Ectodermal cell (in vitro differentiated cells): ENCODE measurements around the gene SCN3A.
A peak's percentile ranks its signal among the peaks of the same experiment; 100 is the strongest.

ENCODE experiments used
- H3K27ac ChIP-seq: 2 replicates; pipeline ENCODE4 v1.7.0; 2013; ENCODE audit warnings: mild to moderate bottlenecking, low read depth, low read length; ENCODE audit not compliant: insufficient read depth, poor library complexity, severe bottlenecking
- H3K27me3 ChIP-seq: 2 replicates; pipeline ENCODE4 v1.7.0; 2013; ENCODE audit warnings: mild to moderate bottlenecking, low read length; ENCODE audit not compliant: insufficient read depth, control insufficient read depth, poor library complexity, severe bottlenecking
- H3K36me3 ChIP-seq: one replicate; pipeline ENCODE4 v1.7.0; 2013; ENCODE audit warnings: low read length; ENCODE audit not compliant: control insufficient read depth, insufficient read depth
- H3K4me1 ChIP-seq: one replicate; pipeline ENCODE4 v1.7.0; 2013; ENCODE audit warnings: low read length; ENCODE audit not compliant: control insufficient read depth, insufficient read depth
- H3K4me3 ChIP-seq: 2 replicates; pipeline ENCODE4 v1.7.0; 2013; ENCODE audit warnings: low read depth, low read length, control low read depth; ENCODE audit not compliant: insufficient read depth
- H3K9me3 ChIP-seq: 2 replicates; pipeline ENCODE4 v1.7.0; 2013; ENCODE audit warnings: mild to moderate bottlenecking, low read length, moderate library complexity; ENCODE audit not compliant: control insufficient read depth
- WGBS, 2 experiments: methylation state at CpG; one replicate each; pipeline ENCODE4 v1.1.7; 2013; ENCODE audit warnings: missing lambda C conversion rate in 2 of 2; 5-methylcytosine and 5-hydroxymethylcytosine counted together

The SCN3A gene

DNA sequence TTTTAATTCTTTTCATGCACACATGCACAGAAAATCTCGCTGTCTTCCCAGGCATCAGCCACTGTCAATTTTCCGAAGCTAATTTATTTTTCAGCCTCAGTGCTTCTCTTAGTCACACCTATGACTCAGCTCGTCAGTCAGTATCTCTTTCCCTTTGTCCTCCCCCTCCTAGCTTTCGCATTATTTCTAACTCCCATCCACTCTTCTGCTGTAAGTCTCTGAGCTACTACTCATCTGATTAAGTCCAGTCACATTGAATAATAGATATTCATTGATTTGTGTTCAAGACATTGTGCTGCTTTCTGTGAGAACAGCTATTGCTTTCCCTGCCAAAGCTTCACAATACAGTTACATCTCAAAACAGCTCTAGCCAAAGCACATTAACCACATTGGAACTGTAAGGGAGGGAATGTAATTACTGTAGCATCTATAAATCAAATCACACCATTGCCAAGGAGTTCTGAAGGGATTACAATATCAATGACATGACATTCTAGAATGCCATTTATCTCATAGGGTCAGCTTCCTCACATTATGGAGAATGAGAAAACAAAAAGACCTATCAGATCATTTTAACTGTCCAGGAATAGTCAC, 89.4 kb downstream of the SCN3A start:
- H3K27ac ChIP-seq, result peak overlapping the region; percentile 5
- no peak overlapping the region for H3K4me3 ChIP-seq
- H3K27me3 ChIP-seq, result no peaks in the 10 kb centered on the region
- no peaks in the 10 kb centered on the region for H3K9me3 ChIP-seq
- H3K4me1 ChIP-seq, result peaks cover 4% of the 10 kb centered on the region
- no peaks in the 10 kb centered on the region for H3K36me3 ChIP-seq
- 78 to 84% methylated on average over 3 to 4 of the region's 4 CpGs for whole genome bisulfite sequencing, 2 experiments

DNA sequence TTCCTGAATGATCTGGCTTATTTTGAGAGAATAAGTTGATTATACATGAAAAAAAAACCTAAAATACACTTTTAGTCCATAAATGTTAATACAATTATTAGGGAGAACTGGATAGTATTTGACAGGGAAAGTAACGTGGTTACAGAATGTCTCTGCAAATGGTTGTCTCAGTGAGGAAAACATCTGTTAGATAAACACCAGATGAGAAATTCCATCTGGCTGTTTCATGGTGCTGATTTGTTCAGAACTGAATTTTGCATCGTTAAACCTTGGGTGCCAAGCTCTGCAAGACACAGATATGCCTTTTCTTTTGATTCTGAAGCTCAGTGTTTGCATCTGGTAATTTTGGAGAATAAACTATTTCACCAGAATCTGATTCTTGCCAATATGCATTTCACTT, 90.4 kb downstream of the SCN3A start:
- H3K27me3 ChIP-seq, result no peaks in the 10 kb centered on the region
- H3K4me1 ChIP-seq, result peaks cover 4% of the 10 kb centered on the region
- no peak overlapping the region for H3K4me3 ChIP-seq
- no peak overlapping the region for H3K27ac ChIP-seq
- H3K9me3 ChIP-seq, result no peaks in the 10 kb centered on the region
- WGBS, 2 experiments, result 94 to 95% methylated on average over 2 of the region's 2 CpGs
- no peaks in the 10 kb centered on the region for H3K36me3 ChIP-seq

DNA sequence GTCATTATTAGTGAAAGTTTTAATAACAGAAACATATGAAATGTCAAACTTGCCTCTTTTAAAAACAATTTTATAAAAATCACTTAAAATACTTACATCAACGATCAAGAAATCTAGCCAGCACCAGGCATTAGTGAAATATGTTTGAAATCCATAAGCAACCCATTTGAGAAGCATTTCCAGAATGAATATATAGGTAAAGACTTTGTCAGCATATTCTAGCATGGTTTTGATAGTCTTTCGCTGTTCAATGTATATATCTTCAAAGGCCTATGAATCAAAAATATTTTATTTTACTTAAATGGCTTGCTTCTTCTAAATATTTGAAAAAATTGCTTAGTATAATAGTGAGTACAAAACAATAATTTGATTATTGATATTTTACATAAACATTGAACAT, 91.1 kb downstream of the SCN3A start:
- H3K4me3 ChIP-seq, result no peak overlapping the region
- no peak overlapping the region for H3K27ac ChIP-seq
- H3K36me3 ChIP-seq, result no peaks in the 10 kb centered on the region
- WGBS, 2 experiments, result 83 to 94% methylated on average over 1 to 2 of the region's 2 CpGs
- peaks cover 4% of the 10 kb centered on the region for H3K4me1 ChIP-seq
- no peaks in the 10 kb centered on the region for H3K9me3 ChIP-seq
- H3K27me3 ChIP-seq, result no peaks in the 10 kb centered on the region

DNA sequence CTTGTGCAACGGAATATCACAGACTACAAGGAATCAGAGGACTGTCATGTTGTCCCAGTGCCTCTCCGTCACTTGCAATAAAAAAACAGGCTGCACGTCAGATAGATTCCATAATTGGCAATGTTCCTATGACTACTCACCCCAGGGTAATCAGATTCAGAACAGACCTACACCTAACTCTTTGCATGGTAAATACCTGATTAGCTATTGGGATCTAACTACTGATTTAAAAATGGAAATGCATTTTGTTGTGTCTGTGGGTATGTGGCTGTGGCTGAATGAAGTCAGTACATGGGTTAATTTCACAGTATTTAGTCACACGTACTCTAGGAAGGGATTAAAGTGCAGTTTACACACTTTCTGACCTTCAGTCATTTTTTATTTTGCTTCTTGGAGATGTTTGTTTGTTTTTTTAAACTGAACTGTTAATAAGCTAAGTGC, 91.7 kb downstream of the SCN3A start:
- H3K4me3 ChIP-seq, result no peak overlapping the region
- H3K4me1 ChIP-seq, result peaks cover 4% of the 10 kb centered on the region
- H3K27me3 ChIP-seq, result no peaks in the 10 kb centered on the region
- 66 to 68% methylated on average over 4 of the region's 4 CpGs for WGBS, 2 experiments
- H3K36me3 ChIP-seq, result no peaks in the 10 kb centered on the region
- no peaks in the 10 kb centered on the region for H3K9me3 ChIP-seq
- no peak overlapping the region for H3K27ac ChIP-seq

DNA sequence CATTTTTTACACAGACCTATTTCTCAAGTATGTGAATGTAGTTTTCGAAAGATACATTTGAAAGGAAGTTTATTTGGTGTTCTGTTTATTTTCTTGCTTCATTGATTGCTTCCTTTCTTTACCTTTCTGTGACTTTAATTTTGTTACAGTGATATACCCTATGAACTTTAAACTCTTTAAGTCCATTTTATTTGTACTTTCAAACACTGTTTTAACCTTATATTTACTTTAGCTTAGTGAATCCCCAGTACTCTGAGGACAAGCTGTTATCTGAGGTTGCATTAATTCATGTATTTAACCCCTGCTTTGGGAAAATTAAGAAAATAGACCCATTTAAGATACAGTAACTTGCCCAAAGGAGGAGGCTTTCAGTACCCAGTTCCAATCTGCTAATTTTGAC, 93.5 kb downstream of the SCN3A start:
- Histone ChIP-seq H3K27ac (no peak overlapping the region), H3K36me3 (no peaks in the 10 kb centered on the region), H3K4me1 (peaks cover 4% of the 10 kb centered on the region), H3K9me3 (no peaks in the 10 kb centered on the region), H3K27me3 (no peaks in the 10 kb centered on the region), H3K4me3 (no peak overlapping the region)
- 80% methylated on average over 1 of the region's 1 CpG; no CpG with 5 or more reads in 1 of the 2 experiments for WGBS, 2 experiments

DNA sequence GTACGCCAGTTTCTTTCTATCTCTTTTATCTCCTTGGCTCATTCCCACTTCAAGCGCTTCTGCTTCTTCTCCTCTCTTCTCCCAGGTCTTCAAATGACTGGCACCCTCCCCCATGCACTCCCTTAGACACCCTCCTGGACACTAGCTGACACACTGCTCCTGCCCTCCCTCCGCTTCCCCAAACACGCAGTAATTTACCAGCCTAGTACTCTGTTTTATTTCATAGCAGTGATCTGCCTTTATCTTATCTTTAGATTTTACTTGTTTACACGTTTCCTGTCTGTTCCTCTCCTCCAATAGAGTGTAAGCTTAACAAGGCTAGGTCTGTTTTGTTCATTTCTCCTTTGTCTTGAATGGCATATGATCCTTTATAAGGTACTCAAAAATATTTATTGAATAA, 93.9 kb downstream of the SCN3A start:
- Histone ChIP-seq H3K4me1 (peaks cover 4% of the 10 kb centered on the region), H3K4me3 (no peak overlapping the region), H3K9me3 (no peaks in the 10 kb centered on the region), H3K27ac (no peak overlapping the region), H3K36me3 (no peaks in the 10 kb centered on the region), H3K27me3 (no peaks in the 10 kb centered on the region)
- WGBS, 2 experiments, result 89 to 94% methylated on average over 5 of the region's 5 CpGs

DNA sequence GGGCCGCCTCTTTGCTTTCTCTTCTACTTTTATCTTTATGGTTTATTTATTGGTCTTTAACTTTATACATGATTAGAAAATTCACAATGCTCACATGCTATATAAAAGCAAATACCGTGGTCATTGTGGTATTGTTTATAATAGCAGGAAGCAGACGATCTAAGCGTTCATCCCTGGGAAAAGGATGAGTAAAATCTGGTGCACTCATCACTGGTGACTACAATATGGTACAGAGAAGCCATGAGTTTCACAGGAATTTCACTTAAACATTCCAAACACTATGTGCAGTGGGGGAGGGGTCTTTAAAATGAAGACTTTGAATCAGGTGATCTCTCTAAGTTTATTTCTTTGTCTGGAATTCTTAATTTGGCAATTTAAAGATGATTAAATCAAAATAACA, 97.9 kb downstream of the SCN3A start:
- 76 to 87% methylated on average over 3 of the region's 4 CpGs for WGBS, 2 experiments
- Histone ChIP-seq H3K27ac (no peak overlapping the region), H3K4me3 (no peak overlapping the region), H3K27me3 (no peaks in the 10 kb centered on the region), H3K36me3 (no peaks in the 10 kb centered on the region), H3K4me1 (no peaks in the 10 kb centered on the region), H3K9me3 (no peaks in the 10 kb centered on the region)

DNA sequence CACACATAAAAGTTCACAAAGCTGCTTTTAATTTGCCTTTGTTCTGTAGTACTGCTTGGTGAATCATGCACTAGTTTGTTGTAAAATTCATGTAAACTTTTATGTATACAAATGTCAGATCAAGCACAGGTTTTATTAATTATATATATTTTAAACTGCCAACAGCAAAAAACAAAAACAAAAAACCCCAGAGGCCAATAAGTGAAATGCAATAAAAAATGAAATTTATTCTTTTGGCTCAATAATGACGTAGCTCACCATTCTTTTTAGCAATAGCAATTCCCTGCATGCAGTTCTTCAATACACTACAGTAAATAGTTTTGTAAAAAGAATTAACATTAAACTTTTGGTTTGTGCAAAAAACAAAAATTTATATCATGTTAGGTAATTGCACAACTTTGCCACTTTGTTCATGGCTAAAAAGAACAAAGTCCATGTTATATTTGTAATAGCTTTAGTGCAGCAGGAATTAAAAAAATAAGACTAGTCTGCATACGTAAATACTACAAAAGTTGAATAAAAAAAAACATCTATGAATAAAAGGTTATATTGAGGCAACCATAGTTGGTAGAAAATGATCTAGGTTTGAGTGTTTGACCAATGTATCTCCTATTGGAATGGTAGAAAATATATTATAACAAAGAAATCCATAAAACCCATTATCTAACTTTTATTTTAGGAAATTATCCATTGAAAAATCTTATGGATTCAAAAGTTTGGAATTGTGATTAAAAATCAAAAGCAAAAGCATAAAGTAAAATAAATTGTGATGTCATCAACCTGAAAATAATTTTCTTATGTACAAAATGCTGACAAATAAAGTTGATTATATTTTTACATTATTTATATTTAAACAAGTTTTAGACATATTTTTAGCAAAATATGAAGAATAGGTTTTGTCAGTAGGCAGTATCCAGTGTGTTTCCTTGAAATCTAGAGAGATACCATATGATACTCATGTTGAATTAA, 115.6 kb downstream of the SCN3A start:
- Histone ChIP-seq H3K4me3 (no peak overlapping the region), H3K27me3 (no peaks in the 10 kb centered on the region), H3K27ac (no peak overlapping the region), H3K9me3 (no peaks in the 10 kb centered on the region), H3K4me1 (no peaks in the 10 kb centered on the region), H3K36me3 (no peaks in the 10 kb centered on the region)
- WGBS, 2 experiments, result 100% methylated on average over 1 of the region's 2 CpGs; no CpG with 5 or more reads in 1 of the 2 experiments

DNA sequence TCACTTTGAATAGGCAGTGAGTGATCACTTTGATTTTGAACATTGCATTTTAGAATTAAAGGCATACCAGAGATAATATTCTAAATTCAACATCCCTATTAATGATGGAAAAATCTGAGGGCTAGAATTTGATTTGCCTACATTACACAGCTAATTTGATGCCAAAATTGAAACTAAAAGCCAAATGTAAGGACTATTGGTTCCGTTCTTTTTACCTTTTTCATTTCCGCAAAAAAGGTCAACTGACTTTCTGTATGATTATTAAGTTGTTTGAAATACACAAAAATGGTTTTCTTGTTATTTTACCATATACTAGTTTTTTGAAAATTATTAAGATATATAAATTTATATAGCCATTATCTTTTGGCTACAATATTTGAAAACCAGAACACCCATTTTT, 117.5 kb downstream of the SCN3A start:
- Histone ChIP-seq H3K4me3 (no peak overlapping the region), H3K27me3 (no peaks in the 10 kb centered on the region), H3K36me3 (no peaks in the 10 kb centered on the region), H3K9me3 (no peaks in the 10 kb centered on the region), H3K4me1 (no peaks in the 10 kb centered on the region), H3K27ac (no peak overlapping the region)
- WGBS, 2 experiments, result no CpG with 5 or more reads among the region's 2 CpGs

DNA sequence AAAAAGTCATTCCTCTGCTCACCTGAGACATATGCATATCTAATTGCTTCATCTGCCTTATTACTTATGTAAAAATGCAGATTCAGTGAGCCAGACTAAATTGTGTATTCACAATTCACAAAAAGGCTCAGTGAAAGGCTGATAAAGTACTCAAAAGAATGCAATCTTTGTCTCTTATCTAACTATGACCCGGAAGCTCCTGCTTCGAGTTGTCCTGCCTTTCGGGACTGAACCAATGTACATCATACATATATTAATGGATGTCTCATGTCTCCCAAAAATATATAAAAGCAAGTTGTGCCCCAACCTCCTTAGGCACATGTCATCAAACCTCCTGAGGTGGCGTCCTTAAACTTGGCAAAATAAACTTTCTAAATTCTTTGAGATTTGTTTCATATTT, 120.5 kb downstream of the SCN3A start:
- Histone ChIP-seq H3K9me3 (no peaks in the 10 kb centered on the region), H3K27me3 (no peaks in the 10 kb centered on the region), H3K4me3 (no peak overlapping the region), H3K27ac (no peak overlapping the region), H3K4me1 (no peaks in the 10 kb centered on the region), H3K36me3 (no peaks in the 10 kb centered on the region)
- WGBS, 2 experiments, result 89 to 95% methylated on average over 4 of the region's 4 CpGs
